Measurements from ENCODE around the gene FES.

DNA sequence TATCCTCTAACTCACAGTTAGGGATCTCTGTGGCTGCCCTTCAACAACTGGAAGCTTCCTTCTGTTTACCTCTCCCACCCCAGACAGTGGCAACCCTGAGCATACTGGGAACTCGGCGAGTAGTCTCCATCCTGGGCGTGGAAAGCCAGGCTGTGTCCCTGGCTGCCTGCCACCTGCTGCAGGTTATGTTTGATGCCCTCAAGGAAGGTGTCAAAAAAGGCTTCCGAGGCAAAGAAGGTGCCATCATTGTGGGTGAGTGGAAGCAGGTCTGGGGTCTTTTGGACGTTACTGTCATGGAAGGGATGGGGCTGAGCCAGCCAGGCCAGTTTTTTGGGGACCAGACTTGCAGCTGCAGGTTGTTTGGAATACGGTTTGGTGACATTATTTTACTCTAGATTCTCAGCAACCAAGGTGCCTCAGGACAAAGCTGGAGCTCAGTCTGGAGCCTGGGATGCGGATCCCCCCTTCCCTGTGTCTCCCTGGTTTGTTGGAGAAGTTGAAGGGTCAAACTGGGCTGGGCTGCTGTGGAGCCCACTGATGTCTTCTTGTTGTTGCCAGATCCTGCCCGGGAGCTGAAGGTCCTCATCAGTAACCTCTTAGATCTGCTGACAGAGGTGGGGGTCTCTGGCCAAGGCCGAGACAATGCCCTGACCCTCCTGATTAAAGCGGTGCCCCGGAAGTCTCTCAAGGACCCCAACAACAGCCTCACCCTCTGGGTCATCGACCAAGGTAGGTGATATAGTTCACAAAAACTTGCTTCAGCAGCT, 58.2 kb downstream of the FES start:
- TF ChIP-seq, protein P1, sequence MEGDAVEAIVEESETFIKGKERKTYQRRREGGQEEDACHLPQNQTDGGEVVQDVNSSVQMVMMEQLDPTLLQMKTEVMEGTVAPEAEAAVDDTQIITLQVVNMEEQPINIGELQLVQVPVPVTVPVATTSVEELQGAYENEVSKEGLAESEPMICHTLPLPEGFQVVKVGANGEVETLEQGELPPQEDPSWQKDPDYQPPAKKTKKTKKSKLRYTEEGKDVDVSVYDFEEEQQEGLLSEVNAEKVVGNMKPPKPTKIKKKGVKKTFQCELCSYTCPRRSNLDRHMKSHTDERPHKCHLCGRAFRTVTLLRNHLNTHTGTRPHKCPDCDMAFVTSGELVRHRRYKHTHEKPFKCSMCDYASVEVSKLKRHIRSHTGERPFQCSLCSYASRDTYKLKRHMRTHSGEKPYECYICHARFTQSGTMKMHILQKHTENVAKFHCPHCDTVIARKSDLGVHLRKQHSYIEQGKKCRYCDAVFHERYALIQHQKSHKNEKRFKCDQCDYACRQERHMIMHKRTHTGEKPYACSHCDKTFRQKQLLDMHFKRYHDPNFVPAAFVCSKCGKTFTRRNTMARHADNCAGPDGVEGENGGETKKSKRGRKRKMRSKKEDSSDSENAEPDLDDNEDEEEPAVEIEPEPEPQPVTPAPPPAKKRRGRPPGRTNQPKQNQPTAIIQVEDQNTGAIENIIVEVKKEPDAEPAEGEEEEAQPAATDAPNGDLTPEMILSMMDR (conservative IDR thresholded peaks at IDR 0.05; ENCODE audit: low read length): no peak
- TF ChIP-seq EZH2phosphoT487 (IDR thresholded peaks at IDR 0.05; ENCODE audit: borderline replicate concordance, low read depth, low read length): no peak

Data from OCI-LY7 (cell line).